GM21515 (cell line): ENCODE measurements around the gene PROM1.

Experiments used
- ATAC-seq: cut with Tn5 transposase; IDR thresholded peaks from one replicate; pipeline ENCODE4 v1.9.1; 2021; ENCODE audit not compliant: unreplicated experiment

PROM1 gene

GRCh38 chr4:16067515-16067914 lies 16.3 kb downstream of the PROM1 start:
- ATAC-seq: no peak

- no peak for ATAC-seq
Observed at GRCh38 chr4:16066586-16067128, 17.2 kb downstream of the PROM1 start.

- no peak for ATAC-seq
Observed at GRCh38 chr4:16065066-16065465, 18.8 kb downstream of the PROM1 start.

DNA sequence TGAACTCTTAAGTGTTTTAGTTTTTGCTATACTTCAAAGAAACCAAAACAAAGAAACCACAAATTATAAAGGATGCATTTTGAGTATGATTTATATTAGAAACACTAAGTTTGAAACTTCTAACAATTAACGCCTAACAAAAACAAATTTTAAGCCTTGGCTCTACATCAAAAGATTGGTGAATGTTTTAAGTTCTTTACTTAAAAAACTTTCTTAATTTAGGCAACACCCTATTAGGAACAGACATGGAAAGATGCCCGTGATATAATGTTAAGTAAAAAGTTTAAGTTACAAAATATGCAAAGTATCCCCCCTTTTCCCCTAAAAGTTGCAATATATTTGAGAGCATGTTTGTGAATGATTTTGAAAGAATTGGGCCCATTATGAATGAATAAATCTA lies 21.2 kb downstream of the PROM1 start:
- no peak for ATAC-seq

DNA sequence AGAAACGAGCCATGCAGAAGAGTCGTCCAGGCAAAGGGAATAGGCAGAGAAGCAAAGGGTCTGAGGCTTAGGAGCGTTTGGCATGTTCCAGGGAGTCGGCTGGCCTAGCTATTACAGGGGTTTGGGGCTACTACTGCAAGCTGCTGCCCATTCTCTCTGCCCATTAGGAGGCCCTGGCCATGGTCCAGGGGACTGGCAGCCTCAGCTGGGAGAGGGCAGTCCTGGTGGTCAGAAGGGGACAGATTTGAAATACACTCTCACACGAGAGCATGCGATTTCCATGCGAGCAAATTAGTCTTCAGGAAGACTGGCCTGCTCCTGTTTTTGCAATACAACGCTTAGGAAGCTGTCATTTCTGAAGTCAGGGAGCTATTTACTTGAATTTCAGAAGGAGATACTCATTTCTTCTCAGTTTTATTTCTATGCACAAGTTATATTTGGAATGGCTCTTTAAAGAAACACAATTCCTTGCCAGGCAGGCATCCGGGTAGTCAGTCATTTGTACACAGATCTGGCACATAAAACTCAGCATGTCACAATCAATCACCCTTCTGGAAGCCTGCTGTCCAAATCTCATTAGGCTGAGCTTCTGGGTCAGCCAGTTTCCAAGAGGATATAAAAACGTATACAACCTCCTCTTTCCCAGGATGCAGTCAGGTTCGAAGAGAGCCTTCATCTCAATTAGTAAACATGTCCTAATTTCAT lies 27.0 kb downstream of the PROM1 start:
- ATAC-seq: no peak

- no peak for ATAC-seq
Observed at GRCh38 chr4:16055873-16056272, 27.9 kb downstream of the PROM1 start.

DNA sequence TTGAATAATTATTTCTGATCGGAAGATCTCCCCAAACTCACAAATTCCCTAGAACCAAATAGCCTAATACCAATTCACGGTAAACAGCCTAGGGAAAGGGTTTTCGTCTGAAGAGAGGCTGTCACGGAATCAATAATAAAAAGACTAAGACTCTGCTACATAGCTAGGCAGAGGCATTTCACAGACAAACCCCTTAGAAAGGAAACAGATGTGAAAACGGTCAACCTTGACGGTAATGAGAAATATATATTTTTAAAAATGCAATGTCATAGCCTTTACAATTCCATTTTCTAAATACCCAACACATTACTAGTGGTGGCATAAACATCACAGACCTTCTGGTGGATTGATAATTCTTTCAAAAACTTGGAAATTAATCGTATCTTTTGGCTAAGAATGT lies 28.4 kb downstream of the PROM1 start:
- ATAC-seq: no peak

DNA sequence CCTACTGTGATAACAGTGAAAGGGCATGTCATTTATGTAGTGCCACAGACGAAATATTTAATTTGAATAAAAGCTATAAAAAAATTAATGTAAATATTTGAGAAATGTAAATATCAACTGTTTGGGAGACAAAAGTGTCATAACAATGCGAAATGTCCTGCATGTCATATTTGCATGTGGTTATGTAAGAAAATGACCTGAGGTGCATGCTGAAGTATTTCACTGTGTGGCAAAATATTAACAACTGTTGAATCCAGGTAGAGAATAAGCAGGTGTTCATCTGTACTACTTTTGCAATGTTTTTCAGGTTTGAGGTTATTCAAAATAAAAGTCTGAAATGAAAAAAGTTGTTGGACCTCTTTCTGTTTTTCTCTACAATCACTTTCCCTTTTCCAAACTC lies 30.9 kb downstream of the PROM1 start:
- ATAC-seq: no peak

GRCh38 chr4:16051980-16052379 lies 31.8 kb downstream of the PROM1 start:
- ATAC-seq: no peak

DNA sequence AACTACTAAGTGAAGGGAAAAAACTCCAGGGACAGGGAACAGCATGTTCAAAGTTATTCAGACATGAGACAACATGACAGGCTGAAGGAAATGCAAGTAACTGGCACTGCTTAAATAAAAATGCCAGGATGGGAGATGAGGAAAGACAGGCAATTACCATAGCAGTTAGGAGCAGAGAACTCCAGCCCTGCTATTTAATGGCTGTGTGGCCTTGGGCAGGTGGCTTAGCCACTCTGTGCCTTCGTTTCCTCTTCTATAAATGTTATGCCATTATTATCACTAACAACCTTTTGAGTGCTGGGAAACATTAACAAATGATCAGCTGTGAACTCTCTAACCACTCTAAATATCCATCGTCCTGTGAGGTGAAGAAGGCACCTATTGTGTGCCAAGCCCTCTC lies 32.7 kb downstream of the PROM1 start:
- ATAC-seq: no peak

- ATAC-seq: no peak
Observed at GRCh38 chr4:16050669-16051068, 33.2 kb downstream of the PROM1 start.

DNA sequence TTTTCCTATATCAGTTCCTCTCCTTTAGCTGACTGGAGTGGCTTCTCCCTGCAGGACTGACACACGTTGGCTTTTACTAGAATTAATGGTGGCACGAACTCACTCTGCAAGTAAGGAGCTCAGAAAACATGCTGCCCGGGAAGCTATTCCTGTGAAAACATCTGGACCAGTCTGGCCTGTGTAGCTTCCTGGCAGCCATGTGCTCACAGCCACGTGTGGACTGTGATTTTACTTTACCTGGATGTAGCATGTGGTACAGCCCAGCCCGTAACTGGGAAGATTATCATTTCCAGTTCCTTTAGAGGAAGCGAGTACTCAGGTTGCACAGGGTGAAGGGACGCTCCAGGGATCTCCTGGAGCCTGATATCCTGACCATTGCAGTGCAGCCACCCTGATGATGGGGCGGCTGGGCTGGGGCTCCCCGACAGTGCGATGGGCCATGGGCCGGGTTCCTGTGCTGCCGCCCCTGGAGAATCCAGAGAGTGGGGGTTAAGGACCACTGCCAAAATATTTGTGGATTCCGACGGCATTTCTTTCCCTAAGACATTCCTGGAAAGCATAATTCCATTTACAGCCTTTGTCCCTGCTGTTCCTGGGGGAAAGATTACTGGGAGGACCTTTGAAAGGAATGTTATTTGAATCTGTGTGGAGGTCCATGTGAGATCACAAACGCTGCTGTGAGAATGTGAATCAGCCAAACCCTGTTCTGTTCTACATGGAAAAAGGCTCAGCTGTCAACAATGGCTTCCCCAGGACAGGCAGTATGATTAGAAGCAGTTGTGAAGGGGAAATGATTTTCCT lies 35.0 kb downstream of the PROM1 start:
- ATAC-seq: no peak

DNA sequence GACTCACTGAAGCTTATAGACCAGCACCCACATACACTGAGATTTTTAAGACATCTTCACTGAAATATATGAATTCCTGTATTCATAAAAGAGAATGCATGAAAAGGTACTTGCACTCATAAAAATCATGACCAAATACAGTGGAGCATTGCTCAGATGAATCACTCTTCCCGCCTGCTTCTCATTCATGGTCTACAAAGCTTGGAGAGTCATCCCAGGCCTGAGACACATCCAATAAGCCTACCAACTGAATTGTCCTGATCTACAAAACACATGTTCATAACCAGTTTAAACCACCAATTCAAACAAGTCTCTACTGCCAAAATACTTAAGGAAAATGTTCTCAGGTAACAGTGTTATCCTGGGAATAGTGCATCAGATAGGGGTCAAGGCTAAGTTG lies 38.1 kb downstream of the PROM1 start:
- ATAC-seq: no peak

DNA sequence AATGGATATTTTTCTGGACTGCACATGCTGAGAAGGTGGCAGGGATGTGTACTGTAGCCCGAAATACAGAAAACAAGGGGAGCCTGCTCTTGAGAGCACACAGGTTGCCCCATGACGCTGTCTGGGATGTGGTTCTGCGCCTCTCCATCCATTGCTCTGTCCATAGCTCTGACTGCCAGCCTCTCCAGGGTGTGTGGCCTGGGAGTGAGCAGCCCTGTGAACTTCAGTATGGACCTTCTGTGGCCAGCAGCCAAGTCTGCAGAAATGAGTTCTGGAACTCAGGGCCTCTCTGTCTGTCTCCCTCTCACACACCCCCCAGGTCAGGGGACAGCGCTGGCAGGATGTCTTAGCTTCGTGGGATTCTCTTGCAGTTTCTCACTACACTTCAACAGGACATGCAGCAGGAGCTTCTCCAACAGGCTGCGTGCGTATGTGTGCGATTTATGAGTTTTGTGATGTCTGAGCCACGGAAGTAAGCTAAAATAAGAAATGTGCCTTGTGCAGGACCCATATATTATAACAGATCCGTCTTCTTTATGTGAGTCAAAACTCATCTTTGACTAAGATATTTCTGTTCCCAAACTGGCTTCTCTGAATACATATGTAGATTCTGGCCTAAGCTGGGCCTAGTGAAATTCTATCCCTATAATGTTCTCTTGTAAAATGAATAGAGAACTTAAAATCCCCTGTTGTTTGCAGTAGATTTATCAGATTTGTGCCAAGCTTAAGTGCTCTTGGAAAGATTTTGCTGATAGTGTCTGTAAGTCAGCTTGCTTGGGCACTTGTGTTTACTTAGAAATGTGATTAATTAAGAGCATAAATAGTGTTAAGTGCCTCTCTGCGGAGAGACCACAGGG lies 40.0 kb downstream of the PROM1 start:
- ATAC-seq: no peak

- no peak for ATAC-seq
Observed at GRCh38 chr4:16039139-16039538, 44.7 kb downstream of the PROM1 start.

DNA sequence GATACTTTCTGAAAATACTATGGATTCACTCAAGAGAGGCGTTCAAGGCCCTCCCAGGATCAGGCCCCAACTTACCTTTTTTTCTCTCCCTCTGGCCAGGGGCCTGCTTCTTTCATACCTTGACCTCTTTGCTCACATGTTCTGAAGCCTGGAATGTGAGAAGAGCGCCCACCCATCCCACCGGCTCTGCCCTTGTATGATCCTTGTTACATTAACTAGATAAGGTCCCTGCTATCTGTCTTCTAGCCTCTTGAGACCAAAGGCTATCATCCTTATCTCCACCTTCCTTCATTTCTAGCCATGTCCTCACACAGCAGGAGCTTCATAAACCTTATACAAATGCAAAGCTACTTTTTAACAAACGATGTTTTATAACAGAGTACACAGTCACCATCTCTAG lies 45.9 kb downstream of the PROM1 start:
- ATAC-seq: no peak

DNA sequence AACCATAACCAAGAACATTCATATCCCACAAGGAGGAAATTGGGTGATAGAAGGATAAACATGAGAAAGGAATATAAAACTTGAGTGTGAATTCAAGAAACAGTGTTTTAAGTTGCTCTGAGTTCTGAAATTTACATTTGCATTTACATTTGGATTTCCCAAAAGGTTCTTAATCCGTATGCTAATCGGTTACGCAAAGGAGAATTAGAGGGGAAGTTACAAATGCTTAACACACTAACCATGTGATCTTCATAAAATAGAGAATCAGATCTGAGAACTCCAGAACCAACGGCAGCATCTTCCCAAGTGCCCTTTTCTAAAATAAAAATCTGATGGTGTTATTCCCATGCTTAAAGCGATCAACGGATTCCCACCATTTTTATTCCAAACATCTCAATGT lies 48.0 kb downstream of the PROM1 start:
- no peak for ATAC-seq

GRCh38 chr4:16034010-16034748 lies 49.6 kb downstream of the PROM1 start:
- ATAC-seq: no peak

DNA sequence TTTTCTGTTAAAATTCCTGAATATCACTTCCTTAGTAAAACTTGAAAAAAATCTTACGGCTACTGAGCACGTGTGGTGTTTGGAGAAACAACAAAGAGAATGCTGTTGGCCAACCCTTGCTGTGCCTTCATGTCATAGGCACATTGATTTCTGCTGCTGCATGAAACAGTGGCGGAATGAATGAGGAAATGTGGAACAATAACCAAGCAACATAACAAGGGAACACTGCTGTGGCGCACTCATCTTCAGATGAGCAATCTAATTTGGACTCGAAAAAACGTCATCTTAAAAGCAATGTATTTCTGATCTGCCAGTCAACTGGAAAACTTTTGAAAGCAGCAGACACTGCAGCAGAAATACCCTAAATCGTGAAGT lies 51.4 kb downstream of the PROM1 start:
- ATAC-seq: no peak

GRCh38 chr4:16031546-16032395 lies 52.1 kb downstream of the PROM1 start:
- ATAC-seq: no peak
